Fibroblast of skin of scalp (primary cell): Measurements from ENCODE around the gene NOSIP.
A peak's percentile ranks its signal among the peaks of the same experiment; 100 is the strongest.

Source experiments
- DNase-seq: peaks from one replicate; pipeline ENCODE4 v3.0.0-alpha.2; 2013

Gene NOSIP

DNA sequence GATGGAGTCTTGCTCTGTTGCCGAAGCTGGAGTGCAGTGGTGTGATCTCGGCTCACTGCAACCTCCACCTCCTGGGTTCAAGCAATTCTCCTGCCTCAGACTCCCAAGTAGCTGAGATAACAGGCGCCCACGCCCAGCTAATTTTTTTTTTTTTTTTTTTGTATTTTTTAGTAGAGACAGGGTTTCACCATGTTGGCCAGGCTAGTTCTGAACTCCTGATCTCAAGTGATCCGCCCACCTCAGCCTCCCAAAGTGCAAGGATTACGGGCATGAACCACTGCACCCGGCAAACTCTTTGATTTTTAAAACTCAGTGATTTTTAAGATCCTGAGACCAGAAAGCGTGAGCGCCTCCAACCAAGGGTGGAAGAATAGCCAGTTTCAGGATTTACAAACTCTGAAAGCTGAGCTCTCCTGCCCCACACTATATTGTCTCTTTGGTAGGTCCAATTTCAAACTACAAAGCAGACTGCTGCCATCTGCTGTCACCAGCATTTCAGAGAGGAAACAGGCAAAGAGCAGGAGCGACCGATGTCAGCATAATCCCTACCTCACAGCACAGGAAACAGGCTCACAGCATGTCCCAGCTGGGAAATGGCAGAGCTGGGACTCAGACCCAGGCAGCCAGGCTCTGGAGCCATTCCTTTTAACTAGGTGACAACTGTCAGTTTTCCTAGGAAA, 9.2 kb downstream of the NOSIP start:
- DNase-seq = peak; percentile 18

- DNase-seq = peak; percentile 83
These were observed 10.1 kb downstream of the NOSIP start for GRCh38 chr19:49570138-49570856.

DNA sequence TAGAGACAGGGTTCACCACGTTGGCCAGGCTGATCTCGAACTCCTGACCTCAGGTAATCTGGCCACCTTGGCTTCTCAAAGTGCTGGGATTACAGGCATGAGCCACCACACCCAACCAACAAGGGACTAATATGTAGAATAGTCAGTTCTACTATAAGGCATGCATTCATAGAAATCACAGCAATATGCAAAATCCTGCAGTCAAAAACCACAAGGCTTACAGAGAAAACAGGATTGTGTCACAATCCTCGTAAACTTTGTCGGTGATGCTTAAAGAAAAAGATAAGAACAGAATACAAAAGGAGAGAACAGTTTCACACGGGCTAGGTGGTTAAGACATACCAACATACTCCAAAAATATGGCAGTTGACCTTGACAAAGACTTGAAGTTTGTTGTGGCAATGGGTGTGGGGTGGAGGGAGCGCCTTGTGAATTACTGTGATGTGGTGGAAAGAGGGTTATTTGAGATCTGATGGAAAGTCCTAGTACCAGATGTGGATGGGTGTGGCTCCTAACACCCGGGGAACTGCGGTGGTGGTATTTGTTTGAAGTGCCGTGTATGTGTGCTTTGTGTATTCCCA, 12.4 kb downstream of the NOSIP start:
- DNase-seq = no peak

- DNase-seq = no peak
These were observed 14.1 kb downstream of the NOSIP start for GRCh38 chr19:49566302-49566701.

DNA sequence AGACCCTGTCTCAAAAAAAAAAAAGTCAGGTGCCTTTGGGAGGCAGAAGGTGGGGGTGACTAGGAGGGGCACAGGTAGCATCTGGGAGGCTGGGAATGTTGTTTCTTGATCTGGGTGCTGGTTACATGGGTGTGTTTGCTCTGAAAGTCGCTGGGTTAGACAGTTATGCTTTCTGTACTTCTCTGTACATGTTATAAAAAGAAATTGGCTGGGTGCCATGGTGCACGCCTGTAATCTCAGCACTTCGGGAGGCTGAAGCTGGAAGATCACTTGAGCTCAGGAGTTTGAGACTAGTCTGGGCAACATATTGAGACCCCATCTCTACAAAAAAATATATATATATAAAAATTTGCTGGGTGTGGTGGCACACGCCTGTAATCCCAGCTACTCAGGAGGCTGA, 15.1 kb downstream of the NOSIP start:
- no peak for DNase-seq

- no peak for DNase-seq
These were observed 15.7 kb downstream of the NOSIP start for GRCh38 chr19:49564616-49565045.

DNA sequence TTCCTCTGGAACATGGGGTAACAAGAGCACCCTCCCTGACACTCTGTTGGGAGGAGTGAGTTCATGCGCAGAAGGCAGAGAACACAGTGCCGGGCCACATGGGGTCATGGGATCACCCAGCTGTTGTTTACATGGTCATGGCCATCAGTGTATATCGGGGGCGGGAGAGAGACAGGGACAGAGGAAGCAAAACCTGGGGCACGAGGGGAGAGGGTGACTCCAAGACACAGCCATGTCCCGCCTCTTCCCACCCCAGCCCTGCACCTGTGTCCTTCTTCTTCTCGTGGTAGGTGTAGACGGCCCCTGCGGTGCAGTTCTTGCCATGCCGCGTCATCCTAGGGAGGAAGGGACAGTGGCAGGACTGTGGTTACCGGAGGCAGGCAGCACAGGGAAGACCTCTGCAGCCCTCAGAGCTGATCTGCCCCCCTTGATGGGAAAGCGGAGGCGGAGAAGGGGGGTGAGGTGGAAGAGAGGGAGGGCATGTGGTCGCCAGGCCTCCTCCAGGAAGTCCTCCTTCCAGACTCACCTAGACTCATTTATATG, 19.9 kb downstream of the NOSIP start:
- DNase-seq = no peak

GRCh38 chr19:49559928-49560327, 20.4 kb downstream of the NOSIP start:
- no peak for DNase-seq

GRCh38 chr19:49559443-49559842, 20.9 kb downstream of the NOSIP start:
- DNase-seq = no peak

DNA sequence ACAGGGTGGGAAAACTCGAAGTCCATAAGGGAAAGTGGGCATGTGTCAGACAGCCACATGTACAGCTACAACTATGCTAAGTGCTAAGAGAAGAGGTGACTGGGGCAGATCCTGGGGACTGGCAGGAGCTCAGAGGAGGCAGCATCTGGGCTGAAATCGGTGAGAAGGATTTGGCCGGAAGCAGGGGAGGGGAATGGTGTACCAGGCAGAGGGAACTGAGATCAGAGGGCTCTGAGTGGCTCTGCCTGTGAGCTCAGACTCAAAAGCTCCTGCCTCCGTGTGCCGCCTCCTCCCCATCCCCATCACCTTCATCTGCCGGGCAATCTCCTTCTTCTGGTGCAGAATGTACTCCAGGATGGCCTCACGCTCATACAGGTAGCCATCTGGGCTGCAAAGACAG, 21.8 kb downstream of the NOSIP start:
- DNase-seq = no peak

DNA sequence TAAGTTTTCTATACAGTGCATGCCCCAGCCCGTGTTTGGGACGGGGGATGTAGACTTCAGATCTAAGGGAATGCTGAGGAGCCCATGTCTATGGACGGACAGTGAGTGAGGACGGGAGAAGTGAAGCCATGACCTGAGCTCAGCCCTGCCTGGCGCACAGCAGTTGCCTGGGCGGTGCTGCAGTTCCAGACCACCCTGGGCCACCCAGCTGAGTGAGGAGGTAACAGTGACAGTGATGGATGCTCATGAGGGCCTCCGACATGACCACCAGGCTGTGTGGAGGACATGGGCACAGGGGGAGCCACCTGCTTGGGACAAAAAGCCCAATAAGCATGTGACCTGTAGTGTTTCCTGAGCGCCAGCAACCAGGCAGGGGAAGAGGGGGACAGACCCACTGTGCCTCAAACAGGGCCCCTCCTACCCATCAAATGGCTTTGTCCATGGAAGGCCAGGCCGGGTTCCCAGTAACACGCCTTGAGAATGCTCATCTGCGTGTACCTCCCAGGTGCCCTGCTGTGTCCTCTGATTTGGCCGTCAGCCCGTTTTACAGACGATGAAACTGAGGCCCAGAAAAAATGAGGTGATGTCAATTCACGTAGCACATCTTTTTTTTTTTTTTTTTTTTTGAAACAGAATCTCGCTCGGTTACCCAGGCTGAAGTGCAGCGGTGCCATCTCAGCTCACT, 22.6 kb downstream of the NOSIP start:
- DNase-seq = no peak

DNA sequence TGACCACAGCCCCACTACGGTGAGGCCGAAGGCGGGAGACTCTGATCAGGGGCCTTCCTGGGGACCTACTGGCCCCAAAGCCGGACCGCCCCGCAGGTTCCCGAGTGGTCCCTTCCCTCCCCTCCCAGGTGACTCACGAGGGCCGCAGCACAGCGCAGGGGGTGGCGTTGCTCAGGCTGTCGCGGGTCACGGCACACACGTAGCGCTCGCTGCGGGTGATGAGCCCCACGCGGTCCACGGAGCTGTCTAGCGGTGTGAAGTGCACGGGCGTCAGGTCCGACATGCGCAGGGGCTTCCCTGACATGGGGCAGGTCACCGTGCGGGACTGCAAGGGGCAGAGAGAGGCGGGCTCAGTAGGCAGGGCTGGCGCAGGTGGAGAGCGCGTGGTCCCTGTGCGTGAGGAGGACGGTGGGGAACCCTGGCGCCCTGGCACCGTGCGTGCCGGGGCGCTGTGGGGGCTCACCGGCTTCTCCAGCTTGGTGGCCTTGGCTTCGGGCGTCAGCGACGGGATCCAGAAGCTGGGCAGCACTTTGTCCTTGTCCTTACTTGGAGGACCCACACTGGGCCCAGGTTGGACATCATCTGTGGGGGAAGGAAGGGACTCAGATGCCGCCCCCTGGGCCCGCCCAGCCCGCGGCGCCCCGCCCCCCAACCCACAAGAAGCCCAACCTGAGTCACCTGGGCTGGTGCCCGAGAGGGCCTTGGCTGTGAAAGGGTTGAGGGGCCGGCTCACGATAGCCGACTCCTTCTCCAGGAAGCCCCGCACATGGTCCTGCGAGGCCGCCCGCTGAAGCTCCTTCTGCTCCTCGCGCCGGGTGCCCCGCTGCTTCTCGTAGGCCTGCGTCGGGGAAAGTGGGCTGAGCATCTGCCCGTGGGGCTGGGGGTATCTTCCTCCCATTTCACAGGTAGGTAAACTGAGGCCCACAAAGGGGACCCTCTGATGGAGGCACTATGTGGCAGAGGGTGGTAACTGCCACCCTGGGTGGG, 23.7 kb downstream of the NOSIP start:
- no peak for DNase-seq

DNA sequence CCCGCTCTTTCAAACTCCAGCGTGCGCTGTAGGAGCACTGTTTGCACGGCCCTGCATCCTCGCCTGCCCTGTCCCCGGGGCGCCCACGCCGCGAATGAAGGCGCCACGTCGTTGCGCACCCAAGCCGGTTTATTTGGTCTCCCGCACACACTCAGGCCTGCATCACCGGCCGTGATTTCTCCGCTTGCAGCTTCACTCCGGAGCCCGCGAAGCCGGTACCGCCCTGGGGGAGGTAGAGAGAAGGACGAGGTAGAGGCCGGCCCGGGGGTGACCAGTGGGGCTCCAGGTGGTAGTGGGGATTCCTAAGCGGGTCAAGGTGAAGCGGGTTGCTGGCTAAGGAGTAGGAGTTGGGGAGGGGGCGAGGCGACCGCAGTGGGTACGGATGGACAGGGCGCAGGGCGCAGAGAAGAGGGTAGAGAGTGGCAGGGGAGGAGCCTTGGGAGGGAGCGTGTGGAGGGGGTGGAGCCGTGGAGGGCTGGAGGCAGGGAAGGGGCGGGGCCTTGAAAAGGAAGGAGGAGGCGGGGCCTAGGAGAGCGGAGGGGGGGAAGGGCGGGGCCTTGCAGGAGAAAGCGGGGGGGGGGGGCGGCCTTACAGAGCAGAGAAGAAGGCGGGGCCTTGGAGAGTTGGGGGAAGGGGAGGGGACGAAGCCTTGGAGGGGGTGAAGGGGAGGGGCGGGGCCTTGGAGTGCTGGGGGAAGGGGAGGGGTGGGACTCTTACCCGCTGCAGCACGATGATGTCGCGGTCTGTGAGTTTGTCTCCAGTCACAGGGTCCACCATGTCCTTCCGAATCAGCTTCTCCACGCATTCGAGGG, 24.6 kb downstream of the NOSIP start:
- peak; percentile 61 for DNase-seq

GRCh38 chr19:49554701-49555181, 25.6 kb downstream of the NOSIP start:
- DNase-seq = no peak

- peak; percentile 39 for DNase-seq
These were observed 26.7 kb downstream of the NOSIP start for GRCh38 chr19:49553451-49554271.

DNA sequence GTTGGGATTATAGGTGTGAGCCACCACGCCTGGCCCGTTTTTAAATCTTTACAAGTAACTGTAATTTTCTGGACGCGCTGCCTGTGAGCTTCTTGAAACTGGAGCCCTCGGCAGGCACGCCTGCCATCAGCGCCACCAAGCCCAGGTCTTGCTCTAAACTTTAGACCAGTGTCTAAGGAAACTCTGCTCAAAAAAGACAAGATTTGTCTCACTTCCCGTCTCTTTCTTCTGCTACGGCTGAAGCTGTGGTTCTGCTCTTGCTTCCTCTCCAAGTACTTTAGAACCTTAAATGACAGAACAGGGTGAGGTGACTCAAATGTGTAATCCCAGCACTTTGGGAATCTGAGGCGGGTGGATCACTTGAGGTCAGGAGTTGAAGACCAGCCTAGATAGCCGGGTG, 27.6 kb downstream of the NOSIP start:
- no peak for DNase-seq

- no peak for DNase-seq
These were observed 28.8 kb downstream of the NOSIP start for GRCh38 chr19:49551531-49551930.

DNA sequence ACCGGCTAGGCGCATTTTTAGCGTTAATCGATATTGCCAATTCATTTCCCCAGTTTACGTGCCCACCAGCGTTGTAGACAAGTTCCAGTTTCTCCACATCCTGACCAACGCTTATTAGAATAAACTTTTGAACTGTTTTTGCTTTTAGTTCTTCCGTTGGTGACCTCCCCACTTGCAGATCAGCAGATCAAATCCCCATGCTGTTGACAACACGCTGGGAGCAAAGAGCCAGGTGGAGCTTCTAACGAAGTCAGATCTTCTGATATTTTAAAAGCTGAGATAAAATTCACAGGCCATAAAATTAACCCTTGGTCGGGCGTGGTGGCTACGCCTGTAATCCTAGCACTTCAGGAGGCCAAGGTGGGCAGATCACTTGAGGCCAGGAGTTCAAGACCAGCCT, 31.3 kb downstream of the NOSIP start:
- no peak for DNase-seq

GRCh38 chr19:49546825-49547565, 33.4 kb downstream of the NOSIP start:
- peak; percentile 87 for DNase-seq
